ENCODE data around the gene NECTIN4. TPM values are rescaled to one million over a fixed set of nuclear protein-coding genes. Genes with fewer than 3 reads are reported as not detected.
A peak's percentile ranks its signal among the peaks of the same experiment; 100 is the strongest.

The NECTIN4 gene
- total and polyA plus RNA-seq, 2 experiments from 2014 or later: not detected

DNA sequence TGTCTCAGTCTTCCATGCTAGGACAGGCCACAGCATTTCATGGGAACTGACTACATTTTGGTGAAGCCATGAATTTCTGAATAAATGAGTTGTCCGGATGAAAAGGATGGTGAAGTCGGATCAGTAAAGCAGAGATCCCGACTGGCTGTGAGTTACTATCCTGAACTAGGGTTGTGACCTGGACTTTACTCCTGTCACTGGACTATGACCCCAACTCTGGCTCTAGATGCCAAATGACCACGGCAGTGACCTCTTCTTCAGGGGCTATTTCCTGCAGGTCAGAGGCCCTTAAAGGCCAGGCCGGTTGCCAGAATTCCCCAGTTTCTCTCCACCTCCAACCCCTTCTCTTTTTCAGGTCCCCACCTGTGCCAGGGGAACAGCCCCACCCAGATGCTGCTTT is 1.7 kb upstream of the NECTIN4 start:
- no peak overlapping the region for H3K27ac ChIP-seq
- DNase-seq (ENCODE audit: low read depth in 1 of 2, low spot score in 1 of 2): no peak
- TF ChIP-seq, protein P1, sequence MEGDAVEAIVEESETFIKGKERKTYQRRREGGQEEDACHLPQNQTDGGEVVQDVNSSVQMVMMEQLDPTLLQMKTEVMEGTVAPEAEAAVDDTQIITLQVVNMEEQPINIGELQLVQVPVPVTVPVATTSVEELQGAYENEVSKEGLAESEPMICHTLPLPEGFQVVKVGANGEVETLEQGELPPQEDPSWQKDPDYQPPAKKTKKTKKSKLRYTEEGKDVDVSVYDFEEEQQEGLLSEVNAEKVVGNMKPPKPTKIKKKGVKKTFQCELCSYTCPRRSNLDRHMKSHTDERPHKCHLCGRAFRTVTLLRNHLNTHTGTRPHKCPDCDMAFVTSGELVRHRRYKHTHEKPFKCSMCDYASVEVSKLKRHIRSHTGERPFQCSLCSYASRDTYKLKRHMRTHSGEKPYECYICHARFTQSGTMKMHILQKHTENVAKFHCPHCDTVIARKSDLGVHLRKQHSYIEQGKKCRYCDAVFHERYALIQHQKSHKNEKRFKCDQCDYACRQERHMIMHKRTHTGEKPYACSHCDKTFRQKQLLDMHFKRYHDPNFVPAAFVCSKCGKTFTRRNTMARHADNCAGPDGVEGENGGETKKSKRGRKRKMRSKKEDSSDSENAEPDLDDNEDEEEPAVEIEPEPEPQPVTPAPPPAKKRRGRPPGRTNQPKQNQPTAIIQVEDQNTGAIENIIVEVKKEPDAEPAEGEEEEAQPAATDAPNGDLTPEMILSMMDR (IDR thresholded peaks at IDR 0.05; ENCODE audit: low read depth, low read length): no peak
- no peaks in the 10 kb centered on the region for H3K9me3 ChIP-seq (ENCODE audit: low read depth)
- H3K4me1 ChIP-seq (ENCODE audit: low read depth): no peaks in the 10 kb centered on the region
- H3K36me3 ChIP-seq: no peaks in the 10 kb centered on the region
- no peak overlapping the region for H3K4me3 ChIP-seq
- peaks cover 3% of the 10 kb centered on the region for H3K27me3 ChIP-seq

DNA sequence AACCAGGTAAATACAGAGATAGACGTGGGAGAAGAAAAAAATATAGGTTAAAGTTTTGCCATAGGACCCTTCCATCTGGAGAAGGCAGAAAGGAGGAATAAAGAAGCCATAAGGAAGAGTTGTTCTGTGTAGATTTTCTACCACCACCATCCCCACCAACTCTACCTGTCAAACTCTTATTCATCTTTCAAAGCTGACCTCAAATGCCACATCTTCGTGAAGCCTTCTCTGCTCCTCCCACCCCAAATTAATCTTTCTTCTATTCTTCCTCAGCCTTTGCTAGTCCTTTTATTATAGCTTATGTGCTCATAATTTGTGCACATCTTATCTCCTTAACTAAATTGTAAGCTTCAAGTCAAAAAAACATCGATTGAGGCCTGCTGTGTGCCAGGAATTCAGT is 1.3 kb upstream of the NECTIN4 start:
- peaks cover 3% of the 10 kb centered on the region for H3K27me3 ChIP-seq
- H3K36me3 ChIP-seq: no peaks in the 10 kb centered on the region
- H3K4me3 ChIP-seq: no peak overlapping the region
- no peaks in the 10 kb centered on the region for H3K4me1 ChIP-seq (ENCODE audit: low read depth)
- no peaks in the 10 kb centered on the region for H3K9me3 ChIP-seq (ENCODE audit: low read depth)
- TF ChIP-seq, protein P1 (IDR thresholded peaks at IDR 0.05; ENCODE audit: low read depth, low read length): no peak
- no peak overlapping the region for H3K27ac ChIP-seq
- no peak for DNase-seq (ENCODE audit: low read depth in 1 of 2, low spot score in 1 of 2)

DNA sequence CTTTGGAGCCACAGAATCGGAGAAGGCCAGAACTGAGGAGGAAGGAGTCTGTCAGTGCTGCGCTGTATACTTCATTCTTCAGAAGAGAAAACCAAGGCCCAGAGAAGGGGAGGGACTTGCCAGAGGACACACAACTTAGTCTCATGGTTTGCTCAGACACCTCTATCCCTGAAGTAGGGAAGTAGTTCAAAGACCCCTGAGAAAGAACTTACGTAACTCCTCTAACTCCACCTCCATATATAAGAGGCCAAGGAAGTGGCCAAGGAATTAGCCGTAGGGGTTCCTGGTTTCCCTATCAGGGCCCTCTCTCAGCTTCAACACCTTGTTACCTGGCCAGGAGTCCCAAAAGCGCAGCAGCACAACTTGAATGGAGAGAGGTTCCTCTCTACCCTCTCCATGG is 580 bp upstream of the NECTIN4 start:
- DNase-seq (ENCODE audit: low read depth in 1 of 2, low spot score in 1 of 2): no peak
- TF ChIP-seq, protein P1 (IDR thresholded peaks at IDR 0.05; ENCODE audit: low read depth, low read length): no peak
- H3K27ac ChIP-seq: no peak overlapping the region
- no peaks in the 10 kb centered on the region for H3K9me3 ChIP-seq (ENCODE audit: low read depth)
- peaks cover 2% of the 10 kb centered on the region for H3K27me3 ChIP-seq
- no peak overlapping the region for H3K4me3 ChIP-seq
- no peaks in the 10 kb centered on the region for H3K36me3 ChIP-seq
- no peaks in the 10 kb centered on the region for H3K4me1 ChIP-seq (ENCODE audit: low read depth)

DNA sequence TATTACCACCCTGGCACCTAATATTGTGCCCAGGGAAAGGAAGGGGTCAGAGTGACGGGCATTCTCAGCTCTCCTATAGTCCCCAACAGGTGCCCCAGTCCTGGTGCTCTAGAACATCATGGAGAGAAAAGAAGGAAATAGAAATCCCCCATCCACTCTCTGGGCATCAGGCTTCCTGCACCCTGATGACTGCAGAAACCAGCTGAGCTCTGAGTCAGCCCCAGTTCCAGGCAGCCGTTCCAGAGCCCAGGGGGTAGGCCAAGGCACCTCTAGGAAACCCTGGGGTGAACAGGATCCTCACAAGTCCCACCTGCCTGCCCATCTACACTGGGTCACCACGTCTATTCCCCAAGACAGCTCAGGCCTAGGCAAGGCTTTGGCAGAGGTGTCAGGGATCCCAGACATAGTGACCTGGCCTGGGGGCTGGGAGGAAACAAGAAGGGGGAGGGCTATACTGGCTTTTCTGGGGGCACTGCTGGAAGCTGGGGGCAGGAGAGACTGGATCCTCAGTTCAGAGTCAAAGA is 709 bp downstream of the NECTIN4 start:
- no peaks in the 10 kb centered on the region for H3K9me3 ChIP-seq (ENCODE audit: low read depth)
- TF ChIP-seq, protein P1 (IDR thresholded peaks at IDR 0.05; ENCODE audit: low read depth, low read length): no peak
- H3K4me3 ChIP-seq: no peak overlapping the region
- H3K27me3 ChIP-seq: no peaks in the 10 kb centered on the region
- H3K36me3 ChIP-seq: no peaks in the 10 kb centered on the region
- no peak overlapping the region for H3K27ac ChIP-seq
- no peak for DNase-seq (ENCODE audit: low read depth in 1 of 2, low spot score in 1 of 2)
- H3K4me1 ChIP-seq (ENCODE audit: low read depth): no peaks in the 10 kb centered on the region

DNA sequence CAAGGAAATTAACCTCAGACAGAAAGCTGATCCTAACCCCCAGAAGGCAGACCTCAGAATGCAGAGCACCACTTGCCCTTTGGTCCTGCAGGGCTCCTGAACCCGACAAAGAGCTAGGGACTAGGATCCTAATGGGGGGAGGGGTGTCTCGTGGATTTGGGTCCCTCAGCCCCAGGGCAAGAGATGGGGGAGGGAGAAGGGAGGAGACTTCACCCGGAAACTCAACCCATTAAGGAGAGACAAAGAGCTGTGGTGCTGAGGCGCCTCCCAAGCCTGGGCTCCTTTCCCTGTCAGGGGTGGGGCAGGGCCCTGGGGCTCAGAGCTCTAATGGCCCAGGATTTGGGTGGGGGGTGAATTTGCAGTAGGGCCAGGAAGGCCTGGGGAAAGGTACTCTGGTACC is 2.9 kb downstream of the NECTIN4 start:
- Histone ChIP-seq H3K4me3 (no peak overlapping the region), H3K9me3 (ENCODE audit: low read depth) (no peaks in the 10 kb centered on the region), H3K36me3 (no peaks in the 10 kb centered on the region), H3K4me1 (ENCODE audit: low read depth) (no peaks in the 10 kb centered on the region), H3K27ac (no peak overlapping the region), H3K27me3 (no peaks in the 10 kb centered on the region)
- TF ChIP-seq, protein P1 (IDR thresholded peaks at IDR 0.05; ENCODE audit: low read depth, low read length): no peak
- no peak for DNase-seq (ENCODE audit: low read depth in 1 of 2, low spot score in 1 of 2)

DNA sequence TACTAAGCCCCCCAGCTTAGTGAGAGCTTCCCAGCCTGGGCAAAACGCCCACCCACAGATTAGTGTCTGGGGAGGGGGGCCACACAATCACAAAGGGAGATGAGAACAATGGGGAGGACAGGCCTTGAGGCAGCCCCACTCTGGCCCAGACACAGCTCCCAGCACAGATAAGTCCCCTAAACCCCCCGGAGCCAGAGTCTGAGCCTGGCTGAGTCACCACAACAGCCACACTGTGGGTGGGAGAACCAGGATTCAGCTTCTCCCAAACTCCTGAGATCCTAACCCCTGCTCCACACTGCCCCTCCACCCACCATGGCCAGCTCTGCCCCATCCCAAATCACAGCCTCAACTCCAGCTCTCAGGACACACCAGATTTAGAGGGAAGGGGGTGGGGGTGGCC is 4.2 kb downstream of the NECTIN4 start:
- no peaks in the 10 kb centered on the region for H3K36me3 ChIP-seq
- H3K4me1 ChIP-seq (ENCODE audit: low read depth): no peaks in the 10 kb centered on the region
- TF ChIP-seq, protein P1 (IDR thresholded peaks at IDR 0.05; ENCODE audit: low read depth, low read length): no peak
- peak in 1 of 2 donors; percentile 41 for DNase-seq (ENCODE audit: low read depth in 1 of 2, low spot score in 1 of 2)
- H3K27ac ChIP-seq: no peak overlapping the region
- no peaks in the 10 kb centered on the region for H3K9me3 ChIP-seq (ENCODE audit: low read depth)
- H3K27me3 ChIP-seq: no peaks in the 10 kb centered on the region
- H3K4me3 ChIP-seq: no peak overlapping the region

Measured in cardiac muscle cell (in vitro differentiated cells and primary cell).